Breast epithelium (tissue), 4 donors: ENCODE data around the gene FPR2. TPM values are rescaled to one million over a fixed set of nuclear protein-coding genes. Genes with fewer than 3 reads are reported as not detected.

ENCODE experiments used
- DNase-seq, 2 donors: peaks; one replicate each; pipeline ENCODE4 v3.0.0-alpha.2; 2019; ENCODE audit warnings: low spot score in 2 of 2
- H3K27ac ChIP-seq, 2 donors: fragments of 200-600 bp; sonication (generic) in 1 of 2; one replicate each; pipeline ENCODE4 v1.5.1; 2016 to 2019; ENCODE audit warnings: mild to moderate bottlenecking in 1 of 2
- H3K27me3 ChIP-seq, 2 donors: fragments of 200-600 bp; sonication (generic) in 1 of 2; one replicate each; pipeline versions ENCODE4 v1.5.1 to v1.6.0; 2017 to 2019; ENCODE audit warnings: control low read depth in 1 of 2, mild to moderate bottlenecking in 1 of 2
- H3K36me3 ChIP-seq: fragments of 200-600 bp; one replicate; pipeline ENCODE4 v1.5.1; 2019
- H3K4me1 ChIP-seq, 2 donors: fragments of 200-600 bp; sonication (generic); one replicate each; pipeline ENCODE4 v1.5.1; 2016 to 2019; ENCODE audit warnings: control low read depth in 1 of 2
- H3K4me3 ChIP-seq, 3 donors: fragments of 200-600 bp; sonication (generic); 1 replicate in 2 of 3; 2 replicates in 1 of 3; pipeline ENCODE4 v1.5.1; 2016 to 2019; ENCODE audit warnings: mild to moderate bottlenecking in 3 of 3, moderate library complexity in 2 of 3
- H3K9me3 ChIP-seq, 2 donors: fragments of 200-600 bp; sonication (generic) in 1 of 2; one replicate each; pipeline ENCODE4 v1.5.1; 2016 to 2019; ENCODE audit warnings: control low read depth in 1 of 2
- POLR2A ChIP-seq: fragments of 450-650 bp; IDR thresholded peaks from one replicate; pipeline ENCODE4 v1.6.1; 2016; ENCODE audit warnings: antibody characterized with exemption, mild to moderate bottlenecking, moderate library complexity
- POLR2AphosphoS5 ChIP-seq, 3 donors: sonication (generic); formaldehyde crosslinking; IDR thresholded peaks; one replicate each; pipeline ENCODE4 v1.6.1; 2017; ENCODE audit warnings: antibody characterized with exemption in 3 of 3
- intact Hi-C: fragments of 100-400 bp; cut with DNase I; formaldehyde crosslinking; loops from one replicate; pipeline ENCODE4 v1.15.1; 2023; ENCODE audit warnings: low total_unique reads
- total RNA-seq, 3 donors: library from RNA; depleted of rRNA; stranded (reverse); fragments of >200 nt; gene quantifications; one replicate each; pipeline ENCODE4 v1.1.0, GENCODE V29; 2016
- TF ChIP-seq, protein P1 (sequence below), 3 donors: fragments of 450-650 bp; IDR thresholded peaks; one replicate each; pipeline ENCODE4 v1.5.1; 2016 to 2017; ENCODE audit warnings: antibody characterized with exemption in 3 of 3, mild to moderate bottlenecking in 3 of 3, moderate library complexity in 3 of 3

The FPR2 gene
- total RNA-seq, 3 donors from 2014 or later, result 0.15 to 0.98 (median 0.32) TPM

DNA sequence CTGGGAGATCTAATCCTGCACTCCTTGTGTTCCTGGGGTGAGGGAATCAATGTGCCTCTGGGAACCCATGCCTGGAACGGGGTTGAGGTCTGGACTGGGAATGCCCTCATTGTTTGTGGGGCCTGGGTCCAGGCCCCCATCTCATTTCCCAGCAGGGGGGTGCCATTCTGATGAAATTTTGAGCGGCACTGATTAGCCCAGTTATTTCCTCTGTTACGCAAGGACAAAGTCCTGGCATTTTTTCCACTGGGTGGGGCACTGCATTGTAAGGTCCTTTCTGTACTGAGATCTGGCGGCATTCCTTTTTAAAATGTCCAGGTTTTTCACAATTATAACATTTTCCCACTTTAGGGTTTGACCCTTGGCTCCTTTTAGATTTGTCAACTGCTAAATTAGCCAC is 48.8 kb downstream of the FPR2 start:
- Histone ChIP-seq H3K27me3 (no peaks in the 10 kb centered on the region), H3K9me3 (no peaks in the 10 kb centered on the region), H3K36me3 (no peaks in the 10 kb centered on the region), H3K4me3 (no peak overlapping the region), H3K4me1 (no peaks in the 10 kb centered on the region), H3K27ac (no peak overlapping the region)
- no peak for TF ChIP-seq POLR2A
- TF ChIP-seq POLR2AphosphoS5 (IDR thresholded peaks at IDR 0.05), result no peak
- TF ChIP-seq, protein P1, sequence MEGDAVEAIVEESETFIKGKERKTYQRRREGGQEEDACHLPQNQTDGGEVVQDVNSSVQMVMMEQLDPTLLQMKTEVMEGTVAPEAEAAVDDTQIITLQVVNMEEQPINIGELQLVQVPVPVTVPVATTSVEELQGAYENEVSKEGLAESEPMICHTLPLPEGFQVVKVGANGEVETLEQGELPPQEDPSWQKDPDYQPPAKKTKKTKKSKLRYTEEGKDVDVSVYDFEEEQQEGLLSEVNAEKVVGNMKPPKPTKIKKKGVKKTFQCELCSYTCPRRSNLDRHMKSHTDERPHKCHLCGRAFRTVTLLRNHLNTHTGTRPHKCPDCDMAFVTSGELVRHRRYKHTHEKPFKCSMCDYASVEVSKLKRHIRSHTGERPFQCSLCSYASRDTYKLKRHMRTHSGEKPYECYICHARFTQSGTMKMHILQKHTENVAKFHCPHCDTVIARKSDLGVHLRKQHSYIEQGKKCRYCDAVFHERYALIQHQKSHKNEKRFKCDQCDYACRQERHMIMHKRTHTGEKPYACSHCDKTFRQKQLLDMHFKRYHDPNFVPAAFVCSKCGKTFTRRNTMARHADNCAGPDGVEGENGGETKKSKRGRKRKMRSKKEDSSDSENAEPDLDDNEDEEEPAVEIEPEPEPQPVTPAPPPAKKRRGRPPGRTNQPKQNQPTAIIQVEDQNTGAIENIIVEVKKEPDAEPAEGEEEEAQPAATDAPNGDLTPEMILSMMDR (IDR thresholded peaks at IDR 0.05), result no peak
- DNase-seq, result no peak
- intact Hi-C loops, result no loop called here

DNA sequence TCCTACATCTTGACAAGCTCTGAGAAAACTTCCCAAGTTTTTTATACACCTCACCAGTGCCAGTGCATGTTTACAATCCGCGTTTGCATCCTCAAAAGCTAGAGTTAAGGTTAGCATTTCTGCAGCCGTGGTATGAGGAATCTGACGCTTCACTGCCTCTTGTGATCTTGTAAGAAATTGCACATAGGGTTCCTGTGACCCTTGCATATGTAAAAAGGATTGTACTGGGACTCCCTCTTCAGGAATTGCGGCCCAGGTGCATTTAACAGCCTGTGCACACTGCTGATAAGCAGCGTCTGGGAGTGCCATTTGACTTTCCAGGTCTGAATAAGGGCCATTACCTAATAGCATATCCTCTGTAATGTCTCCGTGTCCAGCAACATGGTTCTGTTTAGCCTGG is 49.2 kb downstream of the FPR2 start:
- H3K27me3 ChIP-seq, result no peaks in the 10 kb centered on the region
- intact Hi-C loops, result no loop called here
- H3K9me3 ChIP-seq, result no peaks in the 10 kb centered on the region
- H3K4me3 ChIP-seq, result no peak overlapping the region
- no peaks in the 10 kb centered on the region for H3K4me1 ChIP-seq
- H3K36me3 ChIP-seq, result no peaks in the 10 kb centered on the region
- no peak overlapping the region for H3K27ac ChIP-seq
- DNase-seq, result no peak
- no peak for TF ChIP-seq POLR2AphosphoS5 (IDR thresholded peaks at IDR 0.05)
- TF ChIP-seq POLR2A, result no peak
- TF ChIP-seq, protein P1 (IDR thresholded peaks at IDR 0.05), result no peak

DNA sequence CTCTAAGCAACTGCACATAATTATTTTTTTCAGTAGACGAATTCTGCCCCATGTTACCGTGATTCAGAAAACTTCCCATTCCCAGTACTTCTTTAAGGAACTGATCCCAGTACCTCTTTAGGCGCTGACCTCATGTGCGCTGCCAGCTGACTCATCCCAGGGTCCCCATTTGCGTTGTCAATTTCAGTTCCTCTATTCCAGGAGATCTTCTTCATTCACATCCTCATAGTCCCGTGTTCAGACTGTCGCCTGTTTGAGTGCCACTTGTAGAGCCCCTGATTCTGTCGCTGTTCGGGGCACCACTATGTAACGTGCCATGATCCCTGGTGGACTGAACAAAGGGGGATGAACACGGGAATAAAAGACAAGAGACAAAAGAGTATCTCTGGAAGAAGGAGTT is 50.4 kb downstream of the FPR2 start:
- Histone ChIP-seq H3K4me1 (no peaks in the 10 kb centered on the region), H3K36me3 (no peaks in the 10 kb centered on the region), H3K27me3 (no peaks in the 10 kb centered on the region), H3K9me3 (no peaks in the 10 kb centered on the region), H3K4me3 (no peak overlapping the region), H3K27ac (no peak overlapping the region)
- DNase-seq, result no peak
- TF ChIP-seq POLR2A (no peak), POLR2AphosphoS5 (IDR thresholded peaks at IDR 0.05) (no peak)
- TF ChIP-seq, protein P1 (IDR thresholded peaks at IDR 0.05), result no peak
- intact Hi-C loops, result no loop called here

DNA sequence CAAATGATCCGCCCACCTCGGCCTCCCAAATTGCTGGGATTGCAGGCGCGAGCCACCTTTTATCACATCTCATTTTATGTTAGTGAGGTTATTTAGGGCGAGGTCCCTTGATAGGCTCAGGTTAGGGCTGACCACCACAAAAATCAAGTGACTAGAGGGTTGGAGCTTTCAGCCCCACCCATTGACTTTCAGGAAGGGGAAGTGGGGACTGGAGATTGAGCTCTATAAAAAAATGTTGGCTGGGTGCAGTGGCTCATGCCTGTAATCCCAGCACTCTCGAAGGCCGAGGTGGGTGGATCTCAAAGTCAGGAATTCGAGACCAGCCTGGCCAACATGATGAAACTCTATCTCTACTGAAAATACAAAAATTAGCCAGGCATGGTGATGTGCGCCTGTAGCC is 54.1 kb downstream of the FPR2 start:
- Histone ChIP-seq H3K4me1 (no peaks in the 10 kb centered on the region), H3K27me3 (no peaks in the 10 kb centered on the region), H3K36me3 (no peaks in the 10 kb centered on the region), H3K9me3 (no peaks in the 10 kb centered on the region), H3K4me3 (no peak overlapping the region), H3K27ac (no peak overlapping the region)
- DNase-seq, result no peak
- intact Hi-C loops, result no loop called here
- TF ChIP-seq POLR2AphosphoS5 (IDR thresholded peaks at IDR 0.05) (no peak), POLR2A (no peak)
- TF ChIP-seq, protein P1 (IDR thresholded peaks at IDR 0.05), result no peak

DNA sequence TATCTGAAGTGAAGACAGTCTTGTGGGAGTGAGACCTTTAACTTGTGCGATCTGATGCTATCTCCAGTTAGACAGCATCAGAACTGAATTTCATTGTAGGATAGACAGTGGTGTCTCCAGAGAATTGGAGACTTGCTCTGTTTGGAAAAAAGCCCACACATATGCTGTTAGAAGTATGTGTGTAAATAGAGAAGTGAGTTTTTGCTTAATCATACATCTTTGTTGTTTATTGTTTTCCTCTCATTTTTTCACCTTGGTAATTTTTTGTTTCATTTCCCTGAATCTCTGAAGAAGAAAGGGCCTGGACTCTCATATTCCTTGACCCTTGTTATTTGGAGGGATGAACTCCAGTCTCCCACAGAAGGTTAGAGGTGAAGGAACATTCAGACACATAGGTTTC is 55.7 kb downstream of the FPR2 start:
- no peak overlapping the region for H3K27ac ChIP-seq
- no peak overlapping the region for H3K4me3 ChIP-seq
- TF ChIP-seq POLR2AphosphoS5 (IDR thresholded peaks at IDR 0.05) (no peak), POLR2A (no peak)
- TF ChIP-seq, protein P1 (IDR thresholded peaks at IDR 0.05), result no peak
- H3K9me3 ChIP-seq, result no peaks in the 10 kb centered on the region
- intact Hi-C loops, result no loop called here
- H3K27me3 ChIP-seq, result no peaks in the 10 kb centered on the region
- H3K36me3 ChIP-seq, result no peaks in the 10 kb centered on the region
- no peak for DNase-seq
- H3K4me1 ChIP-seq, result no peaks in the 10 kb centered on the region
